Fibroblast of lung (primary cell): ENCODE measurements around the gene TUBB4B.

Experiments used
- EZH2 ChIP-seq: IDR thresholded peaks from 2 replicates; pipeline ENCODE4 v1.5.1; 2012; ENCODE audit warnings: low read length, control low read depth, mild to moderate bottlenecking; ENCODE audit errors: missing control alignments
- TF ChIP-seq, protein P1 (sequence below), 2 donors: IDR thresholded peaks in 1 of 2; conservative IDR thresholded peaks in 1 of 2; 1 replicate in 1 of 2; 2 replicates in 1 of 2; pipeline ENCODE4 v1.5.1; 2011 to 2012; ENCODE audit warnings: low read length in 2 of 2, control low read depth in 1 of 2, inconsistent platforms in 1 of 2, low read depth in 1 of 2, mild to moderate bottlenecking in 1 of 2

GRCh38 chr9:137254624-137255447 lies 13.7 kb downstream of the TUBB4B start, which contains the start of gene NELFB:
- TF ChIP-seq, protein P1, sequence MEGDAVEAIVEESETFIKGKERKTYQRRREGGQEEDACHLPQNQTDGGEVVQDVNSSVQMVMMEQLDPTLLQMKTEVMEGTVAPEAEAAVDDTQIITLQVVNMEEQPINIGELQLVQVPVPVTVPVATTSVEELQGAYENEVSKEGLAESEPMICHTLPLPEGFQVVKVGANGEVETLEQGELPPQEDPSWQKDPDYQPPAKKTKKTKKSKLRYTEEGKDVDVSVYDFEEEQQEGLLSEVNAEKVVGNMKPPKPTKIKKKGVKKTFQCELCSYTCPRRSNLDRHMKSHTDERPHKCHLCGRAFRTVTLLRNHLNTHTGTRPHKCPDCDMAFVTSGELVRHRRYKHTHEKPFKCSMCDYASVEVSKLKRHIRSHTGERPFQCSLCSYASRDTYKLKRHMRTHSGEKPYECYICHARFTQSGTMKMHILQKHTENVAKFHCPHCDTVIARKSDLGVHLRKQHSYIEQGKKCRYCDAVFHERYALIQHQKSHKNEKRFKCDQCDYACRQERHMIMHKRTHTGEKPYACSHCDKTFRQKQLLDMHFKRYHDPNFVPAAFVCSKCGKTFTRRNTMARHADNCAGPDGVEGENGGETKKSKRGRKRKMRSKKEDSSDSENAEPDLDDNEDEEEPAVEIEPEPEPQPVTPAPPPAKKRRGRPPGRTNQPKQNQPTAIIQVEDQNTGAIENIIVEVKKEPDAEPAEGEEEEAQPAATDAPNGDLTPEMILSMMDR (conservative IDR thresholded peaks at IDR 0.05 in 1 of 2, IDR thresholded peaks at IDR 0.05 in 1 of 2; ENCODE audit: low read depth in 1 of 2, low read length in 2 of 2), result no peak
- TF ChIP-seq EZH2, result no peak
